Measurements from ENCODE around the gene TCERG1L.

The TCERG1L gene

GRCh38 chr10:131124945-131125344 is 186.6 kb downstream of the TCERG1L start:
- no peak for DNase-seq (ENCODE audit: low read depth)

DNA sequence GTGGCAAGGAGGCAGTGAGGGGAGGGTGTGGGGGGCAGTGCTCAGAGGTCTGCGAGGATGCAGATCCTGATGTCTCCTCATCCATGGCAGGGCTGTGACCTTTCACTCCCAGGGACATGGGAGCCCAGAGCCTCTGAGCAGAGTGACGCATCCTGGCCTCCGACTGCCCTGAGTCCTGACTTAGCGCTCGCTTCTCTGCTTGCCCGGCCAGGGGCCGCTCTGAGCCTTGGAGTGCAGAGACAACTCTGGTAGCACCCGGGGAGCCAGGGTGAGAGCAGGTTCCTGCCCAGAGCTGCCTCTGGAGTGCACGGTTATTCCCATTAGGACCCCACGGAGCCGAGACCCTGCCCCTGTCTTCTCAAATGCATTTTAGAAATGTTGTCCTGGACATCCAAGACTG is 188.0 kb downstream of the TCERG1L start:
- no peak for DNase-seq (ENCODE audit: low read depth)

DNA sequence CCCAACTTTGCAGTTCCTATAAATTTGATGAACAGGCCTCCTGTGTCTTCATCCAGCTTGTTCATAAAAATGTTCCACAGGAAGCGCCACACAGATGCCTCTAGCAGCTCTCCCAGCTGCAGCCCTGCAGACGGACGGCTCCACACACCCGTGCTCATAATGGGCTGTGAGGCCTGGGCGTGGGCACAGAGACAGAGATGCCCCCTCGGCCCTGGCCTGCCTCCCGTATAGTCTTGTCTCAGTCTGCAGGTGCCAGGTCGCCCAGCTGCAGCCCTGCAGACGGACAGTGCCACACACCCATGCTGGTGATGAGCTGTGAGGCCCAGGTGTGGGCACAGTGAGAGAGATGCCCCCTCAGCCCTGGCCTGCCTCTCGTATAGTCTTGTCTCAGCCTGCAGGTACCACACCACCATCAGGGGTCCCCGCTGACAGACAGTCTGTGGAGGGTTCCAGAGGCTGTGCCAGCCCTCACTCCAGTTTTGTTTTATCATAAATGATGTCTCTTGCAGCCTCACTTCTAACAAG is 189.9 kb downstream of the TCERG1L start:
- no peak for DNase-seq (ENCODE audit: low read depth)

- no peak for DNase-seq (ENCODE audit: low read depth)
These were observed 191.7 kb downstream of the TCERG1L start for GRCh38 chr10:131119626-131120355.

GRCh38 chr10:131117416-131118212 is 193.9 kb downstream of the TCERG1L start:
- no peak for DNase-seq (ENCODE audit: low read depth)

DNA sequence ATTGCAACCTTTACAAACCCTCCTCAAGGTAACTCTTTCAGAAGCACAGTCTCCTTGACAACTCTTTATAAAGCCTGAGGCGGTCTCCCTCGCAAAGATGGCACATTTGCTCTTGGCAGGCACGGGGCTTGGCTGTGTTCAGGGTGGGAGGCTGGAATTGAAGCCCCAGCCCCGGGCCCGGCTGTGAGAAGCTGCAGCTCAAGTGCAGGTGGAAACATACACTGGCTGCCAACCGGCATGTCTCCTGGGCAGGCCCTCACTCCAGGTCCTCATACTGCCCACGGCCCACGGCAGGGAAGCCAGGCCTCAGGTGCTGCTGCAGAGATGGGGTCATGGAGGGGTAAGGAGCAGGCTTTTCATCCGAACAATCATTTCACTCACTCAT is 194.5 kb downstream of the TCERG1L start:
- DNase-seq (ENCODE audit: low read depth): no peak

DNA sequence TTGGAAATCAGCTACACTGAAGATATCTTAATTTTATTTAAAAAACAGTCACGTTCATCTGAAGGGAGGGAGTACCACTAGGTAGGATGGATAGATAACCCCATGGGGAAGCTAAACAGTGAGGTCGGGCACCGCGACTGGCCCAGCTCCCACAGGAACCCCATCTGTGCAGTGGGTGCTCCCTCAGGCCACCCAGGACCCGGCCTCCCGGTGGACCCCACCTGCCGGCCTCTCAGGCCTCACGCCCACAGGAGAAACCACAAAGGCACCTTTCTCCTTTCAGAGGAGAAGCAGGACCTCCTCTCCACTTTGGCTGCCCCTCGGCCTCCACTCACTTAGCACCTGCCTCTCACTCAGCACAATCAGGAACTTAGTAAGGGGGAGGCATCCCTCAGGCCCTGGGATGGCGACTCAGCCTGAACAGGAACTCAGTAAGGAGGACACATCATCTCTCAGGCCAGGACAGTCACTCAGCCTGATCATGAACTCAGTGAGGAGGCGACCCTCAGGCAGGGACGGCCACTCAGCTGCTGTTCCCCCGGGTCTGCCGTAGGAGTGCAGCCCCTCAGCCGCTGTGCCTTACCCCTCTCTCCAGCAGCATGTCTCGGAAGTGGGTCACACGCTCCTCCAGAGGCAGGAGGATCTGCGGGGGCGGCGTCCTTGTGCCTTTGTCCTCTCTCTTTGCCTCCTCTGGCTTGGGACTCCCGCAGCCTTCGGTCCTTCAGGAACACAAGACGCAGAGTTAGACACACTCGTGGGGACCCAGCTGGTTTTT is 195.1 kb downstream of the TCERG1L start:
- no peak for DNase-seq (ENCODE audit: low read depth)

DNA sequence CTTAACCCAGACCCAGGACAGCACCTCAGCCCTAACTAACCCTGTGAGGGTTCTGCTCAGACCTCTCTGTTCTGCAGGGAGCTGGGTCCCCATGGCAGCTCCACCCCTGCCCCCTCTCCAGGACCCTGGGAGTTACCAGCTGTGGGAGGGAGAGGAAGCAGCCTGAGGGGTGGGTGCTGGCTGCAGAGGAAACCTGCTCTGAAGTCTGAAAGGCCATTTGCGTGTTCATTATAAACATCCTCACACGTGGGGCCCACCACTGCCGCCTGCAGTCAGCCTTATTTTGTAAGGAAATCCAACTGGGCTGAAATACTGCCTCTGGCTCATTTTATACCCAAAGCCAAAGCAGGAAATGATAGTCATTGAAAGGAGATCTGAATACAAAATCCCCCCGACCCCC is 195.7 kb downstream of the TCERG1L start:
- DNase-seq (ENCODE audit: low read depth): no peak

- no peak for DNase-seq (ENCODE audit: low read depth)
These were observed 196.2 kb downstream of the TCERG1L start for GRCh38 chr10:131115321-131115720.

DNA sequence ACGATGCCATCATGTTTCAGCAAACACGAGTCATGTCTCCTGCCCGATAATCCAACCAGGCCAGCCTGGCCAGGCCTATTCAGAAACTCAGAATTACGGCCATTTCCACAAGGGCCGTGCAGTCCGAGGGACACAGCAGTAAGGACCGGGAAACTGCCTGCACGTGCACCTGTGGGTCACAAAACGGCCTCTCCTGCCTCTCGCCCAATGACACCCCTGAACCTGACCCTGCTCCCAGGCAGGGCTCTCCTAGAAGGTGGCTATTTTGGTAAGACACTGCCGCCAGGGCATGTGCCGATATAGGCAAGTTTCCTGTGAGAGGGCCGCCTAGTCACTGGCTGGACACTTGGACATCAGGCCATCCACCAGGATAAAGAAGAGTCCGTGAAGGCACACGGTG is 196.7 kb downstream of the TCERG1L start:
- DNase-seq (ENCODE audit: low read depth): no peak

GRCh38 chr10:131113709-131114291 is 197.7 kb downstream of the TCERG1L start:
- no peak for DNase-seq (ENCODE audit: low read depth)

DNA sequence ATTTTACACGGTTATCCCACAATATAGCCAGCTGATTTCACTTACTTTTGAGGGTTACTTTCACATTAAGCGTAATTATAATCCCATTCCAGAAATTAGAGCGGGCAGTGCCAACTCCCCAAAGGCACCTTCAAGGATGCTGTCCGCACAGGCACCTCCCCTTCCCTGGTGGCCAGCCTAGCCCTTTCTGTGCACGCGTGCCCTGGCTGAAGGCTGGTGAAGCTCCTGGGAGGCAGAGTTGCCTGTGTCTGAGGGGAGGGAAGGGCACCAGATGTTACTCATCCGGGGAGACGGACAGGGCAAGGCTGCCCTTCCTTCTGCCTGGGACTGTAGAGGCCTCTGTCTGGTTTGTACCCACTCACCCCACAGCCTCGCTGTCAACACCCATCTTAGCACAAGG is 198.4 kb downstream of the TCERG1L start:
- DNase-seq (ENCODE audit: low read depth): no peak

DNA sequence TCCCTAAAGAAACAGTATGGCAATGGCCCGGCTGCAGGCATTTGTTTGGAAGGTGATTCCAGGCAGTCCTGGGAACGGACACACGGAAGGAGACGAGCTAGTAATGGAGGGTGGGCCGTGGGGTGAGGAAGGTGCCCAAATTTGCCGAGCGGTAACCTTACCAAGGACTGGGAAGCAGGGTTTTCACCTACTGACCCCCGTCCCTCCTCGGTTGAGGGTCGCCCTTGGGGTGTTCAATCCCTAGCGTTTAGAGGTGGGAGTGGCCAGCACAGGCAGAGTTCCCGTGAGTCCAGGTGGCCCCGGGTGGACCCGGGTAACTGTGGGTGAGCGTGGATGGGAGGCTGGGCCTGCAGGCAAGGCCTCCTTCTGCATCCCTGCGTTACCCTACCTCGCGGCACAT is 198.8 kb downstream of the TCERG1L start:
- DNase-seq (ENCODE audit: low read depth): no peak

DNA sequence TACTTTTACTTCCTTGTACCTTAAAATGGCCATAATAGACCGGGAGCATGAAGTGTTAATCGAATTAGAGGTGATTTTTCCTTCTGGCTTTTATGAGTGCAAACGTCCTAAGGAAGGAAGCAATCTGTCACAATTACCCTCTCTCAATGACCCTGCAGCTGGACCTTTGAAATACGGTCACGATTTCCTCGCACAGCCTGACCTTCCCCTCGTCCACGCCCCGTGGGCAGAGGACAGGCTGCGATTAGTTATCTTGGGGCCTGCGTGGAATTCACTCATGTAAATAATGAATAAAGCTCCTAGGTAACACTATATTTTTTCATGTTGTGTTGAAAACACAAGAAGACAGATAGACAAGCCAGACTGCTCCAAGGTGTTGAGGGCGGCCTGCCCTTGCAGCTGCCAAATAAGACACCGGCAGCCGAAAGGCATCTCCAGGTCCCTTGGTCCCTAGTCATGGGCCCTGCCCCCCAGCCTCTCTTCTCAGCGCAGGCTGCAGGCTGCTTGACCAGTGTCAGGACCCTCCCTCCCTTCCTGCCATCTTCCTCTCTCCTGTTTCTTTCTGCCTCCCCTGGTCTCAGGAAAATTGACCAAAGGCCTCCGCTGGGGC is 199.9 kb downstream of the TCERG1L start:
- DNase-seq (ENCODE audit: low read depth): no peak

GRCh38 chr10:131111007-131111406 is 200.5 kb downstream of the TCERG1L start:
- no peak for DNase-seq (ENCODE audit: low read depth)

- no peak for DNase-seq (ENCODE audit: low read depth)
These were observed 201.2 kb downstream of the TCERG1L start for GRCh38 chr10:131110241-131110783.

GRCh38 chr10:131109726-131110125 is 201.8 kb downstream of the TCERG1L start:
- no peak for DNase-seq (ENCODE audit: low read depth)

DNA sequence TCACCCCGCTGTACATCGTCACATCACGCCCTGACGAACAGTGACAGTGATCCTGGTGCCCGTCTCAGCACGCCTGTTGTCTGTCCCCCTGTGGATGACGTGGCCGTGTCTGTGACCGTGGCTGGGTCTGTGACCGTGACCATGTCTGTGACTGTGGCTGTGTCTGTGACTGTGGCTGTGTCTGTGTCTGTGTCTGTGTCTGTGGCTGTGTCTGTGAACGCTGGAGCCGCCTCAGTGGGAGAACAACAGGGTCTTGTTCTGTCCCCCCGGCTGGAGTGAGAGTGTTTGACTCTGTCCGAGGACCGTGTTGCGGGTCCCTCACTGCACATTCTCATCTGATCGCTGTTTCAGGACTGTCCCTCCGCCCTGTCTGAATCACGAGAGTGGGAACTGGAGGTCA is 202.2 kb downstream of the TCERG1L start:
- no peak for DNase-seq (ENCODE audit: low read depth)

- no peak for DNase-seq (ENCODE audit: low read depth)
These were observed 203.6 kb downstream of the TCERG1L start for GRCh38 chr10:131107970-131108369.

DNA sequence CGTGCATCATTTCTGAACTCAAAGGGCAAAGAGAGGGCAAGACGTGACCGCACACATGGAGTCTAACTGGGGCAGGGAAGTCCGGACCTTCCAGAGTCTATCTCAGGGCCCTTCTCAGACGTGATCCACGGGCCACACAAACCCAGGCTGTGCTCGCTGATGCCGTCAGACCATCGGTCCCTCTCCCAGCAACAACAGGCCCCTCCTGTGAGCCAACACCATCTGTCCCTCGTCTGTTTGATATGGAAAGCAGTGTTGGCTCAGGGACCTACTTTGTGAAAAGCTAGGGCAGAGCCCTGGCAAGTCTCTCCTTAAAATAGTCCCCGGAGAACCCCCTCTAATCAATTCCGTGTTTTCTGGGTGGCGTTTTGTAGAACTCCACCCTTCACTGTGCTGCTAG is 208.8 kb downstream of the TCERG1L start:
- no peak for DNase-seq (ENCODE audit: low read depth)

- no peak for DNase-seq (ENCODE audit: low read depth)
These were observed 209.4 kb downstream of the TCERG1L start for GRCh38 chr10:131102147-131102546.

All from stimulated activated CD8-positive, alpha-beta memory T cell treated with anti-CD3 and anti-CD28 coated beads, Interleukin-12 subunit alpha, Interleukin-12 subunit beta, amount 100 ng/mL, for 4 hours (primary cell).